Measurements from ENCODE around the gene KRT14.
"Not testable (repeated sequence)": the region's sequence is repeated elsewhere in the genome, so short reads cannot be mapped to it uniquely, and the experiment has no call there.

Gene KRT14

GRCh38 chr17:41606930-41607329 lies 20.2 kb upstream of the KRT14 start:
- H2AFZ ChIP-seq (ENCODE audit: low read depth, low read length); H3K36me3 ChIP-seq (ENCODE audit: insufficient read depth, low read length); H3K4me3 ChIP-seq (ENCODE audit: low read length); H3K4me1 ChIP-seq (ENCODE audit: insufficient read depth, low read length); H3K9me3 ChIP-seq (ENCODE audit: low read length); H3K27me3 ChIP-seq (ENCODE audit: insufficient read depth, low read length): not testable (repeated sequence)

- Histone ChIP-seq H3K27me3 (ENCODE audit: insufficient read depth, low read length) (no peaks in the 10 kb centered on the region), H3K4me1 (ENCODE audit: insufficient read depth, low read length) (no peaks in the 10 kb centered on the region), H3K36me3 (ENCODE audit: insufficient read depth, low read length) (no peaks in the 10 kb centered on the region), H2AFZ (ENCODE audit: low read depth, low read length) (no peak overlapping the region), H3K9me3 (ENCODE audit: low read length) (no peaks in the 10 kb centered on the region), H3K4me3 (ENCODE audit: low read length) (no peak overlapping the region)
These were observed 15.8 kb upstream of the KRT14 start for GRCh38 chr17:41602524-41602923.

GRCh38 chr17:41600318-41600717 lies 13.6 kb upstream of the KRT14 start:
- no peaks in the 10 kb centered on the region for H3K36me3 ChIP-seq (ENCODE audit: insufficient read depth, low read length)
- no peaks in the 10 kb centered on the region for H3K4me1 ChIP-seq (ENCODE audit: insufficient read depth, low read length)
- H3K9me3 ChIP-seq (ENCODE audit: low read length), result no peaks in the 10 kb centered on the region
- H3K27me3 ChIP-seq (ENCODE audit: insufficient read depth, low read length), result no peaks in the 10 kb centered on the region
- no peak overlapping the region for H3K4me3 ChIP-seq (ENCODE audit: low read length)
- H2AFZ ChIP-seq (ENCODE audit: low read depth, low read length), result no peak overlapping the region

GRCh38 chr17:41599680-41600079 lies 13.0 kb upstream of the KRT14 start:
- Histone ChIP-seq H3K4me1 (ENCODE audit: insufficient read depth, low read length) (no peaks in the 10 kb centered on the region), H3K4me3 (ENCODE audit: low read length) (no peak overlapping the region), H3K9me3 (ENCODE audit: low read length) (no peaks in the 10 kb centered on the region), H2AFZ (ENCODE audit: low read depth, low read length) (no peak overlapping the region), H3K36me3 (ENCODE audit: insufficient read depth, low read length) (no peaks in the 10 kb centered on the region), H3K27me3 (ENCODE audit: insufficient read depth, low read length) (no peaks in the 10 kb centered on the region)

GRCh38 chr17:41595585-41595984 lies 8.9 kb upstream of the KRT14 start:
- Histone ChIP-seq H3K4me3 (ENCODE audit: low read length) (no peak overlapping the region), H3K36me3 (ENCODE audit: insufficient read depth, low read length) (no peaks in the 10 kb centered on the region), H3K4me1 (ENCODE audit: insufficient read depth, low read length) (no peaks in the 10 kb centered on the region), H3K27me3 (ENCODE audit: insufficient read depth, low read length) (peaks cover 3% of the 10 kb centered on the region), H2AFZ (ENCODE audit: low read depth, low read length) (no peak overlapping the region), H3K9me3 (ENCODE audit: low read length) (no peaks in the 10 kb centered on the region)

GRCh38 chr17:41594363-41594915 lies 7.7 kb upstream of the KRT14 start:
- H3K36me3 ChIP-seq (ENCODE audit: insufficient read depth, low read length), result no peaks in the 10 kb centered on the region
- no peak overlapping the region for H2AFZ ChIP-seq (ENCODE audit: low read depth, low read length)
- H3K9me3 ChIP-seq (ENCODE audit: low read length), result no peaks in the 10 kb centered on the region
- H3K4me1 ChIP-seq (ENCODE audit: insufficient read depth, low read length), result no peaks in the 10 kb centered on the region
- H3K4me3 ChIP-seq (ENCODE audit: low read length), result no peak overlapping the region
- H3K27me3 ChIP-seq (ENCODE audit: insufficient read depth, low read length), result peaks cover 3% of the 10 kb centered on the region

GRCh38 chr17:41593306-41593981 lies 6.7 kb upstream of the KRT14 start:
- Histone ChIP-seq H3K27me3 (ENCODE audit: insufficient read depth, low read length) (peaks cover 3% of the 10 kb centered on the region), H3K4me3 (ENCODE audit: low read length) (no peak overlapping the region), H3K4me1 (ENCODE audit: insufficient read depth, low read length) (no peaks in the 10 kb centered on the region), H3K9me3 (ENCODE audit: low read length) (no peaks in the 10 kb centered on the region), H3K36me3 (ENCODE audit: insufficient read depth, low read length) (no peaks in the 10 kb centered on the region), H2AFZ (ENCODE audit: low read depth, low read length) (no peak overlapping the region)

- H3K9me3 ChIP-seq (ENCODE audit: low read length), result no peaks in the 10 kb centered on the region
- peaks cover 3% of the 10 kb centered on the region for H3K27me3 ChIP-seq (ENCODE audit: insufficient read depth, low read length)
- no peak overlapping the region for H2AFZ ChIP-seq (ENCODE audit: low read depth, low read length)
- no peaks in the 10 kb centered on the region for H3K36me3 ChIP-seq (ENCODE audit: insufficient read depth, low read length)
- H3K4me1 ChIP-seq (ENCODE audit: insufficient read depth, low read length), result no peaks in the 10 kb centered on the region
- H3K4me3 ChIP-seq (ENCODE audit: low read length), result no peak overlapping the region
These were observed 6.1 kb upstream of the KRT14 start for GRCh38 chr17:41592601-41593305.

GRCh38 chr17:41589301-41589700 lies 2.6 kb upstream of the KRT14 start:
- Histone ChIP-seq H2AFZ (ENCODE audit: low read depth, low read length) (no peak overlapping the region), H3K4me3 (ENCODE audit: low read length) (no peak overlapping the region), H3K9me3 (ENCODE audit: low read length) (no peaks in the 10 kb centered on the region)

GRCh38 chr17:41588126-41588810 lies 1.6 kb upstream of the KRT14 start:
- no peaks in the 10 kb centered on the region for H3K4me1 ChIP-seq (ENCODE audit: insufficient read depth, low read length)
- H3K27me3 ChIP-seq (ENCODE audit: insufficient read depth, low read length), result peaks cover 6% of the 10 kb centered on the region
- H3K36me3 ChIP-seq (ENCODE audit: insufficient read depth, low read length), result no peaks in the 10 kb centered on the region
- H2AFZ ChIP-seq (ENCODE audit: low read depth, low read length), result no peak overlapping the region
- no peak overlapping the region for H3K4me3 ChIP-seq (ENCODE audit: low read length)
- H3K9me3 ChIP-seq (ENCODE audit: low read length), result no peaks in the 10 kb centered on the region

More at GRCh38 chr17:41589301-41589700, 2.6 kb upstream of the KRT14 start:
- peaks cover 6% of the 10 kb centered on the region for H3K27me3 ChIP-seq (ENCODE audit: insufficient read depth, low read length)
- no peaks in the 10 kb centered on the region for H3K36me3 ChIP-seq (ENCODE audit: insufficient read depth, low read length)
- no peaks in the 10 kb centered on the region for H3K4me1 ChIP-seq (ENCODE audit: insufficient read depth, low read length)

GRCh38 chr17:41585301-41586056 lies 1.2 kb downstream of the KRT14 start:
- Histone ChIP-seq H3K36me3 (ENCODE audit: insufficient read depth, low read length) (no peaks in the 10 kb centered on the region), H3K4me3 (ENCODE audit: low read length) (no peak overlapping the region), H3K4me1 (ENCODE audit: insufficient read depth, low read length) (no peaks in the 10 kb centered on the region), H3K27me3 (ENCODE audit: insufficient read depth, low read length) (peaks cover 3% of the 10 kb centered on the region), H2AFZ (ENCODE audit: low read depth, low read length) (no peak overlapping the region), H3K9me3 (ENCODE audit: low read length) (no peaks in the 10 kb centered on the region)

- not testable (repeated sequence) for H3K27me3 ChIP-seq (ENCODE audit: insufficient read depth, low read length); H3K36me3 ChIP-seq (ENCODE audit: insufficient read depth, low read length); H2AFZ ChIP-seq (ENCODE audit: low read depth, low read length); H3K4me1 ChIP-seq (ENCODE audit: insufficient read depth, low read length); H3K9me3 ChIP-seq (ENCODE audit: low read length); H3K4me3 ChIP-seq (ENCODE audit: low read length)
These were observed 2.3 kb downstream of the KRT14 start for GRCh38 chr17:41584331-41584927.
